WTC11 (cell line): ENCODE results near the gene CES3. TPM values are rescaled to one million over a fixed set of nuclear protein-coding genes. Genes with fewer than 3 reads are reported as not detected.

Experiments
- ATAC-seq: fragments of 200-7000 bp; cut with Tn5 transposase; 2 replicates; pipeline ENCODE4 v1.10.0; 2021; ENCODE audit warnings: mild to moderate bottlenecking, moderate library complexity
- CTCF ChIA-PET: fragments of 300-600 bp; sonication (Branson Sonifier 250); formaldehyde crosslinking; loops from one replicate; lab custom pipeline; 2021; ENCODE audit warnings: antibody characterized with exemption; lab: Charles Lee
- POLR2A ChIA-PET: fragments of 350-600 bp; sonication (Branson Sonifier 250); formaldehyde crosslinking; loops from one replicate; lab custom pipeline; 2021; ENCODE audit warnings: antibody characterized with exemption; lab: Charles Lee
- DNase-seq: peaks from one replicate; pipeline ENCODE4 v3.0.0; 2021; ENCODE audit warnings: low spot score
- H3K27ac Mint-ChIP-seq: 2 replicates; pipeline ENCODE4 v1.8.0; 2021; ENCODE audit warnings: mixed read lengths
- H3K27me3 Mint-ChIP-seq: 2 replicates; pipeline ENCODE4 v1.8.0; 2021; ENCODE audit warnings: low read depth, mild to moderate bottlenecking, moderate library complexity, mixed read lengths
- H3K36me3 Mint-ChIP-seq: 2 replicates; pipeline ENCODE4 v1.8.0; 2021; ENCODE audit warnings: mixed read lengths
- H3K4me1 Mint-ChIP-seq: 2 replicates; pipeline ENCODE4 v1.8.0; 2022; ENCODE audit warnings: mixed read lengths
- H3K4me3 Mint-ChIP-seq: 2 replicates; pipeline ENCODE4 v1.8.0; 2021; ENCODE audit warnings: mild to moderate bottlenecking, moderate library complexity, mixed read lengths
- H3K9me3 Mint-ChIP-seq: 2 replicates; pipeline ENCODE4 v1.8.0; 2021; ENCODE audit warnings: mixed read lengths
- ATF3 ChIP-seq: sonication (generic); formaldehyde crosslinking; conservative IDR thresholded peaks from 2 replicates; pipeline ENCODE4 v1.8.1; 2022; ENCODE audit warnings: mild to moderate bottlenecking, missing genetic modification reagents
- CTCF ChIP-seq: fragments of 200-600 bp; IDR thresholded peaks from 2 replicates; pipeline ENCODE4 v1.8.0; 2022; ENCODE audit warnings: antibody characterized with exemption
- FOXK1 ChIP-seq: sonication (generic); formaldehyde crosslinking; IDR thresholded peaks from 2 replicates; pipeline ENCODE4 v1.8.0; 2022; ENCODE audit warnings: mild to moderate bottlenecking, moderate library complexity, missing genetic modification reagents
- IRF1 ChIP-seq: sonication (generic); formaldehyde crosslinking; IDR thresholded peaks from 2 replicates; pipeline ENCODE4 v1.8.0; 2023; ENCODE audit warnings: missing genetic modification reagents
- IRF2 ChIP-seq: sonication (generic); formaldehyde crosslinking; IDR thresholded peaks from 2 replicates; pipeline ENCODE4 v1.8.0; 2022; ENCODE audit warnings: low read depth, missing genetic modification reagents, borderline replicate concordance
- MAX ChIP-seq: sonication (generic); formaldehyde crosslinking; IDR thresholded peaks from 2 replicates; pipeline ENCODE4 v1.8.0; 2022; ENCODE audit warnings: mild to moderate bottlenecking, missing genetic modification reagents
- MYBL2 ChIP-seq: sonication (generic); formaldehyde crosslinking; IDR thresholded peaks from 2 replicates; pipeline ENCODE4 v1.8.1; 2023; ENCODE audit warnings: mild to moderate bottlenecking, moderate library complexity, missing genetic modification reagents
- NR3C1 ChIP-seq: sonication (generic); formaldehyde crosslinking; conservative IDR thresholded peaks from 2 replicates; pipeline ENCODE4 v1.8.1; 2023; ENCODE audit warnings: low read depth, mild to moderate bottlenecking, missing genetic modification reagents
- PRDM15 ChIP-seq: sonication (generic); formaldehyde crosslinking; IDR thresholded peaks from 2 replicates; pipeline ENCODE4 v1.8.0; 2022; ENCODE audit warnings: missing genetic modification reagents
- ZNF396 ChIP-seq: fragments of 250-450 bp; sonication (Bioruptor Pico); IDR thresholded peaks from 2 replicates; pipeline ENCODE4 v1.8.0; 2021; ENCODE audit warnings: mild to moderate bottlenecking, moderate library complexity, borderline replicate concordance
- ZNF671 ChIP-seq: fragments of 250-450 bp; sonication (Bioruptor Pico); IDR thresholded peaks from 2 replicates; pipeline ENCODE4 v1.8.0; 2021; ENCODE audit warnings: mild to moderate bottlenecking
- total RNA-seq: library from RNA; stranded (reverse); gene quantifications from 3 replicates; pipeline ENCODE4 v1.2.3, GENCODE V29; 2021

The CES3 gene
- total RNA-seq, 1 experiment from 2014 or later: 3.3 TPM

GRCh38 chr16:66976746-66977145 lies 15.7 kb downstream of the CES3 start (continued):
- TF ChIP-seq PRDM15 (no peak), IRF2 (CRISPR knock-in tag) (no peak), ATF3 (CRISPR knock-in tag) (no peak), NR3C1 (CRISPR knock-in tag) (no peak), MYBL2 (CRISPR knock-in tag) (no peak)

GRCh38 chr16:66977341-66978113 lies 16.5 kb downstream of the CES3 start:
- H3K4me3 Mint-ChIP-seq: no peak overlapping the region
- no peaks in the 10 kb centered on the region; the same call in 1 of the 2 replicates for H3K27me3 Mint-ChIP-seq
- CTCF ChIA-PET: interaction anchor here (0.7 to 4.5 kb wide), 12 partner anchors 16 to 221 kb away, joined by 3 to 27 read pairs (median 4); partner anchors contain the start of genes B3GNT9, CES3 and ELMO3
- no peaks in the 10 kb centered on the region for H3K9me3 Mint-ChIP-seq
- no peak overlapping the region for H3K27ac Mint-ChIP-seq
- H3K4me1 Mint-ChIP-seq: peaks cover 6% of the 10 kb centered on the region
- peak; percentile 95 for ATAC-seq
- POLR2A ChIA-PET: interaction anchor here (0.6 kb wide), 1 partner anchor 1109 kb away, joined by 3 read pairs; no protein-coding TSS in a partner anchor
- TF ChIP-seq PRDM15 (no peak), MAX (CRISPR knock-in tag) (peak; percentile 50; the same call in 1 of the 2 replicates), ZNF396 (CRISPR knock-in tag) (no peak), IRF1 (no peak), FOXK1 (CRISPR knock-in tag) (no peak), ZNF671 (CRISPR knock-in tag) (no peak), CTCF (peak; percentile 96)
- DNase-seq: peak; percentile 95
- no peaks in the 10 kb centered on the region for H3K36me3 Mint-ChIP-seq
